DOHH2 (cell line): ENCODE results near the gene TMEM9B.

Experiments used
- CTCF ChIP-seq: fragments of 200-600 bp; sonication (generic); IDR thresholded peaks from one replicate; pipeline ENCODE4 v1.5.1; 2014; ENCODE audit warnings: antibody characterized with exemption, mild to moderate bottlenecking, low read depth, low read length; ENCODE audit not compliant: poor library complexity, severe bottlenecking
- EZH2phosphoT487 ChIP-seq: fragments of 200-600 bp; sonication (generic); IDR thresholded peaks from 2 replicates; pipeline ENCODE4 v1.6.1; 2017; ENCODE audit warnings: borderline replicate concordance, mild to moderate bottlenecking, antibody characterized with exemption, low read length, moderate library complexity, mixed read lengths

- TF ChIP-seq CTCF (no peak), EZH2phosphoT487 (no peak)
These were observed 40.1 kb upstream of the TMEM9B start for GRCh38 chr11:9004183-9004926.
